ENCODE data around the gene RIN3. TPM values are rescaled to one million over a fixed set of nuclear protein-coding genes. Genes with fewer than 3 reads are reported as not detected.

The RIN3 gene
- total RNA-seq, 1 experiment from 2014 or later, result 1.5 TPM

DNA sequence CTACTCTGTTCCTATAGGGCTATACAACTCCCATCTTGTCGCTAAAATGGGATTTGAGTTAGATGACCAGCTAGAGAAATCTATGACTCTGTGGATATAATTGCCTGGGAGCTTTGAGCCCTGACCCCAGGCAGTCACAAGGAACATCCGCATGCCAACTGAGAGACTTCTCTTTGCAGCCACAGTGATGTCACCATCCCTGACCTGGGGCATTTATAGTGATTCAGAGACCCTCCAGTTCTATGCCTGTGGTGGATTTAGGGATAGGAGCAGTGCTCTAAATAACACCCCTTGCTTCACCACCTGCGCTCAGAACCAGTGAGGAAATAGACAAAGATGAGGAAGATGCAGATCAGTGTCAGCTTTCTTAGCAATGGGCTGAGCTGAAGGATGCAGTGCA is 86.2 kb downstream of the RIN3 start:
- Histone ChIP-seq H2AFZ (ENCODE audit: low read length) (no peak overlapping the region), H3K4ac (ENCODE audit: low read depth, low read length) (no peak overlapping the region), H2BK5ac (ENCODE audit: insufficient read length, low read length) (no peak overlapping the region), H3K9ac (ENCODE audit: extremely low read depth, insufficient read length, low read length) (no peak overlapping the region), H2AK5ac (ENCODE audit: insufficient read length, low read length) (no peak overlapping the region), H3T11ph (ENCODE audit: low read length) (no peak overlapping the region), H3K14ac (ENCODE audit: insufficient read depth, low read length) (no peak overlapping the region), H3K9me3 (ENCODE audit: control insufficient read depth, low read depth, low read length) (no peaks in the 10 kb centered on the region), H2BK120ac (ENCODE audit: low read depth, low read length, poor library complexity, severe bottlenecking) (no peak overlapping the region), H4K20me1 (ENCODE audit: control insufficient read depth, insufficient read depth, insufficient read length) (no peaks in the 10 kb centered on the region), H3K23ac (ENCODE audit: insufficient read length, low read depth, low read length) (no peak overlapping the region), H3K56ac (ENCODE audit: insufficient read length, low read depth, low read length) (no peak overlapping the region), H3K4me2 (ENCODE audit: insufficient read depth, insufficient read length, low read length) (no peak overlapping the region), H3K4me1 (ENCODE audit: insufficient read depth, low read length) (no peaks in the 10 kb centered on the region), H3K18ac (ENCODE audit: insufficient read length, low read depth, low read length) (no peak overlapping the region), H2BK15ac (ENCODE audit: low read depth, low read length) (no peak overlapping the region), H4K8ac (replicated peaks; ENCODE audit: insufficient read length, low read depth, low read length) (no peak overlapping the region), H2BK12ac (ENCODE audit: insufficient read length, low read depth, low read length) (no peak overlapping the region), H3K23me2 (ENCODE audit: insufficient read length, low read depth, low read length, poor library complexity, severe bottlenecking) (no peaks in the 10 kb centered on the region), H3K27me3 (ENCODE audit: insufficient read depth, low read length) (no peaks in the 10 kb centered on the region), H3K79me2 (ENCODE audit: insufficient read depth, low read length) (no peaks in the 10 kb centered on the region), H3K79me1 (ENCODE audit: insufficient read depth, low read depth, low read length, poor library complexity, severe bottlenecking) (no peaks in the 10 kb centered on the region), H3K27ac (ENCODE audit: insufficient read length, low read depth, low read length) (no peak overlapping the region), H4K5ac (ENCODE audit: insufficient read length, low read depth, low read length) (no peak overlapping the region), H4K91ac (ENCODE audit: insufficient read length, low read depth, low read length) (no peak overlapping the region), H2BK20ac (ENCODE audit: low read depth, low read length, poor library complexity, severe bottlenecking) (no peak overlapping the region)
- no peak overlapping the region for H3K27ac Mint-ChIP-seq
- H3K27me3 Mint-ChIP-seq (ENCODE audit: low read depth), result peaks cover 4% of the 10 kb centered on the region; the same call in 1 of the 2 replicates
- H3K36me3 Mint-ChIP-seq (ENCODE audit: insufficient read depth in 1 of 3, low read depth in 3 of 3), result no peaks in the 10 kb centered on the region
- TF ChIP-seq, protein P1, sequence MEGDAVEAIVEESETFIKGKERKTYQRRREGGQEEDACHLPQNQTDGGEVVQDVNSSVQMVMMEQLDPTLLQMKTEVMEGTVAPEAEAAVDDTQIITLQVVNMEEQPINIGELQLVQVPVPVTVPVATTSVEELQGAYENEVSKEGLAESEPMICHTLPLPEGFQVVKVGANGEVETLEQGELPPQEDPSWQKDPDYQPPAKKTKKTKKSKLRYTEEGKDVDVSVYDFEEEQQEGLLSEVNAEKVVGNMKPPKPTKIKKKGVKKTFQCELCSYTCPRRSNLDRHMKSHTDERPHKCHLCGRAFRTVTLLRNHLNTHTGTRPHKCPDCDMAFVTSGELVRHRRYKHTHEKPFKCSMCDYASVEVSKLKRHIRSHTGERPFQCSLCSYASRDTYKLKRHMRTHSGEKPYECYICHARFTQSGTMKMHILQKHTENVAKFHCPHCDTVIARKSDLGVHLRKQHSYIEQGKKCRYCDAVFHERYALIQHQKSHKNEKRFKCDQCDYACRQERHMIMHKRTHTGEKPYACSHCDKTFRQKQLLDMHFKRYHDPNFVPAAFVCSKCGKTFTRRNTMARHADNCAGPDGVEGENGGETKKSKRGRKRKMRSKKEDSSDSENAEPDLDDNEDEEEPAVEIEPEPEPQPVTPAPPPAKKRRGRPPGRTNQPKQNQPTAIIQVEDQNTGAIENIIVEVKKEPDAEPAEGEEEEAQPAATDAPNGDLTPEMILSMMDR (conservative IDR thresholded peaks at IDR 0.05), result no peak
- no peaks in the 10 kb centered on the region for H3K9me3 Mint-ChIP-seq
- no peak overlapping the region for H3K4me3 Mint-ChIP-seq
- 0 out of 4 replicates have a peak, but pooled peaks cover 0 to 7% of the 10 kb centered on the region in 2 experiments for H3K4me1 Mint-ChIP-seq
- no CpG with 5 or more reads among the region's 3 CpGs for WGBS (ENCODE audit: extremely low coverage, insufficient read length, low lambda C conversion rate)
- no peak for DNase-seq
